H9 (cell line): ENCODE measurements around the gene OR2A1. TPM values are rescaled to one million over a fixed set of nuclear protein-coding genes. Genes with fewer than 3 reads are reported as not detected.
"Not testable (repeated sequence)": the region's sequence is repeated elsewhere in the genome, so short reads cannot be mapped to it uniquely, and the experiment has no call there.

Experiments
- DNase-seq: peaks from one replicate; pipeline ENCODE4 v3.0.0-alpha.2; 2017
- H2AFZ ChIP-seq: one replicate; pipeline ENCODE4 v1.6.1; 2013; ENCODE audit warnings: mild to moderate bottlenecking, low read length, control low read depth, moderate library complexity
- H2AK5ac ChIP-seq: 2 replicates; pipeline ENCODE4 v1.6.1; 2013; ENCODE audit warnings: low read length, control low read depth, mixed read lengths; ENCODE audit not compliant: insufficient read length
- H2BK120ac ChIP-seq: one replicate; pipeline ENCODE4 v1.6.1; 2013; ENCODE audit warnings: low read depth, mild to moderate bottlenecking, low read length, control low read depth, inconsistent platforms; ENCODE audit not compliant: poor library complexity, severe bottlenecking
- H2BK12ac ChIP-seq: 2 replicates; pipeline ENCODE4 v1.6.1; 2013; ENCODE audit warnings: low read length, control low read depth, mixed read lengths, low read depth; ENCODE audit not compliant: insufficient read length
- H2BK15ac ChIP-seq: 2 replicates; pipeline ENCODE4 v1.6.1; 2013; ENCODE audit warnings: low read depth, low read length, control low read depth
- H2BK20ac ChIP-seq: one replicate; pipeline ENCODE4 v1.6.1; 2013; ENCODE audit warnings: low read depth, mild to moderate bottlenecking, low read length, control low read depth, inconsistent platforms; ENCODE audit not compliant: poor library complexity, severe bottlenecking
- H2BK5ac ChIP-seq: 2 replicates; pipeline ENCODE4 v1.6.1; 2013; ENCODE audit warnings: low read length, control low read depth, mixed read lengths; ENCODE audit not compliant: insufficient read length
- H3K14ac ChIP-seq: 2 replicates; pipeline ENCODE4 v1.6.1; 2013; ENCODE audit warnings: low read length, control low read depth; ENCODE audit not compliant: insufficient read depth
- H3K18ac ChIP-seq: 2 replicates; pipeline ENCODE4 v1.6.1; 2013; ENCODE audit warnings: low read depth, mild to moderate bottlenecking, mixed read lengths, low read length, control low read depth; ENCODE audit not compliant: insufficient read length
- H3K23ac ChIP-seq: 2 replicates; pipeline ENCODE4 v1.6.1; 2013; ENCODE audit warnings: low read length, control low read depth, mixed read lengths, low read depth; ENCODE audit not compliant: insufficient read length
- H3K23me2 ChIP-seq: 2 replicates; pipeline ENCODE4 v1.6.1; 2013; ENCODE audit warnings: low read depth, mild to moderate bottlenecking, mixed read lengths, low read length, control low read depth; ENCODE audit not compliant: insufficient read length, poor library complexity, severe bottlenecking
- H3K27ac ChIP-seq: 2 replicates; pipeline ENCODE4 v1.5.1; 2013; ENCODE audit warnings: low read length, control low read depth, mixed read lengths, low read depth; ENCODE audit not compliant: insufficient read length
- H3K27me3 ChIP-seq: 2 replicates; pipeline ENCODE4 v1.6.1; 2013; ENCODE audit warnings: low read length, control low read depth, inconsistent platforms; ENCODE audit not compliant: insufficient read depth
- H3K4ac ChIP-seq: 2 replicates; pipeline ENCODE4 v1.6.1; 2013; ENCODE audit warnings: low read depth, mild to moderate bottlenecking, control low read depth, inconsistent platforms, low read length, moderate library complexity
- H3K4me1 ChIP-seq: 2 replicates; pipeline ENCODE4 v1.6.1; 2013; ENCODE audit warnings: low read length, control low read depth, inconsistent platforms; ENCODE audit not compliant: insufficient read depth
- H3K4me2 ChIP-seq: 2 replicates; pipeline ENCODE4 v1.6.1; 2013; ENCODE audit warnings: low read length, control low read depth, mixed read lengths; ENCODE audit not compliant: insufficient read length, insufficient read depth
- H3K56ac ChIP-seq: 2 replicates; pipeline ENCODE4 v1.6.1; 2013; ENCODE audit warnings: low read depth, mild to moderate bottlenecking, mixed read lengths, low read length, control low read depth; ENCODE audit not compliant: insufficient read length
- H3K79me1 ChIP-seq: 2 replicates; pipeline ENCODE4 v1.6.1; 2013; ENCODE audit warnings: low read depth, mild to moderate bottlenecking, moderate library complexity, low read length, control low read depth, inconsistent platforms; ENCODE audit not compliant: insufficient read depth, poor library complexity, severe bottlenecking
- H3K79me2 ChIP-seq: 2 replicates; pipeline ENCODE4 v1.6.1; 2013; ENCODE audit warnings: low read length, control low read depth, inconsistent platforms; ENCODE audit not compliant: insufficient read depth
- H3K9ac ChIP-seq: 2 replicates; pipeline ENCODE4 v1.6.1; 2013; ENCODE audit warnings: low read length, control low read depth, mixed read lengths; ENCODE audit not compliant: insufficient read length; ENCODE audit errors: extremely low read depth
- H3K9me3 ChIP-seq: one replicate; pipeline ENCODE4 v1.6.1; 2013; ENCODE audit warnings: low read depth, low read length, inconsistent platforms; ENCODE audit not compliant: control insufficient read depth
- H3T11ph ChIP-seq: one replicate; pipeline ENCODE4 v1.6.1; 2013; ENCODE audit warnings: mild to moderate bottlenecking, low read length, control low read depth, inconsistent platforms
- H4K20me1 ChIP-seq: one replicate; pipeline ENCODE4 v1.6.1; 2013; ENCODE audit not compliant: control insufficient read depth, insufficient read length, insufficient read depth
- H4K5ac ChIP-seq: 2 replicates; pipeline ENCODE4 v1.6.1; 2013; ENCODE audit warnings: low read depth, mild to moderate bottlenecking, mixed read lengths, low read length, control low read depth; ENCODE audit not compliant: insufficient read length
- H4K8ac ChIP-seq: replicated peaks from 2 replicates; pipeline ENCODE4 v1.6.1; 2013; ENCODE audit warnings: low read length, control low read depth, mixed read lengths, low read depth; ENCODE audit not compliant: insufficient read length
- H4K91ac ChIP-seq: 2 replicates; pipeline ENCODE4 v1.6.1; 2013; ENCODE audit warnings: low read depth, mild to moderate bottlenecking, moderate library complexity, mixed read lengths, low read length, control low read depth; ENCODE audit not compliant: insufficient read length
- H3K27ac Mint-ChIP-seq, 3 experiments: 2 replicates in 2 of 3; 3 replicates in 1 of 3; pipeline ENCODE4 v1.8.0; 2020 to 2021; ENCODE audit warnings: mixed read lengths in 3 of 3, mild to moderate bottlenecking in 1 of 3, moderate library complexity in 1 of 3
- H3K27me3 Mint-ChIP-seq: 2 replicates; pipeline ENCODE4 v1.8.0; 2021; ENCODE audit warnings: low read depth, mild to moderate bottlenecking, moderate library complexity, mixed read lengths
- H3K36me3 Mint-ChIP-seq, 3 experiments: 2 replicates in 2 of 3; 3 replicates in 1 of 3; pipeline ENCODE4 v1.8.0; 2020 to 2021; ENCODE audit warnings: low read depth in 3 of 3, mixed read lengths in 3 of 3; ENCODE audit not compliant: insufficient read depth in 1 of 3
- H3K4me1 Mint-ChIP-seq, 2 experiments: 2 replicates each; pipeline ENCODE4 v1.8.0; 2020; ENCODE audit warnings: mixed read lengths in 2 of 2
- H3K4me3 Mint-ChIP-seq, 2 experiments: 2 replicates in 1 of 2; 3 replicates in 1 of 2; pipeline ENCODE4 v1.8.0; 2020 to 2021; ENCODE audit warnings: mild to moderate bottlenecking in 2 of 2, mixed read lengths in 2 of 2, moderate library complexity in 1 of 2
- H3K9me3 Mint-ChIP-seq, 2 experiments: 2 replicates in 1 of 2; 3 replicates in 1 of 2; pipeline ENCODE4 v1.8.0; 2020; ENCODE audit warnings: mild to moderate bottlenecking in 2 of 2, mixed read lengths in 2 of 2, moderate library complexity in 1 of 2
- WGBS: extraction: QIAGEN DNeasy Blood & Tissue Kit; methylation state at CpG from one replicate; pipeline ENCODE4 v1.1.7; 2013; ENCODE audit warnings: missing lambda C conversion rate, low lambda C conversion rate, mixed read lengths; ENCODE audit not compliant: insufficient read length; ENCODE audit errors: extremely low coverage; 5-methylcytosine and 5-hydroxymethylcytosine counted together
- total RNA-seq: library from RNA; stranded (reverse); gene quantifications from 2 replicates; pipeline ENCODE4 v1.2.1, GENCODE V29; 2021

Gene OR2A1
- total RNA-seq, 1 experiment from 2014 or later, result not detected

DNA sequence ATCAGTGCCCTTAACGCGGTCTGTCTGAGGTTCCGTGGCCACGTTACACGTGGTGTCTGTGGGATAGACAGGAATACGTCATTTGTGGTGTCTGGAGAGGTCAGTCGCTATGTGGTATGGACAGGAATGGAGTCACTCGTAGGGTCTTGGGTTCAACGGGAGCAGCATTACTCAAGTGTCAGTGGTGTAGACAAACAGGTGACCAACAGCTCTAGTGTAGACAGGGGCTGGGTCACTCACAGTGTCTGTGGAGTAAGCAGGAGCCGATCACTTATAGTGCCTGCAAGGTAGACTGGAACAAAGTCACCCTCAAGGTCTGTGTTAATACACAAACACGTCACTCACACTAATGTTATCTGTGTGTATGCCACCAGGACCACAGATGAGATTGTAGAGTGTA, 44.6 kb downstream of the OR2A1 start:
- WGBS, result no CpG with 5 or more reads among the region's 11 CpGs
- not testable (repeated sequence) for H2BK20ac ChIP-seq, DNase-seq

DNA sequence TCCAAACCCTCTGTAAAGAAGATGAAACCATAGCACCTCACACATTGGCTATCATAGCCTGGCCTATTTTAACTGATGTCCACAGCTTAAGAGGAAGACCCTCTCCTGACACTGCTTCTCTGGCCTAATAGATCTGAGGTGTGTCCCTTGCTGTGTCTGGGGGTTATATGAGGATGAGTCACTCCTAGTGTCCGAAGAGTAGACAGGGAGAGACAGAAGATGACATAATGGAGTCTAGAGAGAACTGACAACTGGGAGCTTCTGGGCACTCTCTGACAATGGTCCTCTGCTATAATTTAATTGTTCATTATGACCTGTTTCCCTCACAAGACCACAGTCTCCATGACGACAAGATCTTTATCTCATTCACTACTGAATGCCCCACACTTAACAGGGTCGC, 49.8 kb downstream of the OR2A1 start:
- not testable (repeated sequence) for H3K27ac Mint-ChIP-seq, H3K79me1 ChIP-seq, H3K27me3 Mint-ChIP-seq, H2AFZ ChIP-seq, H3K27ac ChIP-seq, H3K4me3 Mint-ChIP-seq, H3K27me3 ChIP-seq, H3K4me2 ChIP-seq, H3K4me1 Mint-ChIP-seq, H3K4ac ChIP-seq, H2BK20ac ChIP-seq, H4K91ac ChIP-seq, H3K9ac ChIP-seq, H3K56ac ChIP-seq, H3K23me2 ChIP-seq, H2BK12ac ChIP-seq, H2AK5ac ChIP-seq, H3K36me3 Mint-ChIP-seq, DNase-seq, H2BK5ac ChIP-seq, H2BK120ac ChIP-seq, H3K79me2 ChIP-seq, H4K20me1 ChIP-seq, H3K9me3 Mint-ChIP-seq, H3K9me3 ChIP-seq, H3K23ac ChIP-seq, H3K4me1 ChIP-seq, H3K14ac ChIP-seq, H4K5ac ChIP-seq, H4K8ac ChIP-seq, H3T11ph ChIP-seq, H3K18ac ChIP-seq, H2BK15ac ChIP-seq
- no CpG with 5 or more reads among the region's 3 CpGs for WGBS

More for the DNA sequence above, 44.6 kb downstream of the OR2A1 start:
- H3K18ac ChIP-seq, H3K27ac Mint-ChIP-seq, H4K20me1 ChIP-seq, H3K9ac ChIP-seq, H3K79me1 ChIP-seq, H4K8ac ChIP-seq, H3K23me2 ChIP-seq, H3K27me3 ChIP-seq, H3T11ph ChIP-seq, H3K9me3 ChIP-seq, H3K4me1 ChIP-seq, H2AK5ac ChIP-seq, H2AFZ ChIP-seq, H3K4ac ChIP-seq, H3K36me3 Mint-ChIP-seq, H3K56ac ChIP-seq, H3K27ac ChIP-seq, H3K23ac ChIP-seq, H3K27me3 Mint-ChIP-seq, H2BK15ac ChIP-seq, H2BK12ac ChIP-seq, H4K5ac ChIP-seq, H4K91ac ChIP-seq, H3K79me2 ChIP-seq, H2BK120ac ChIP-seq, H3K4me3 Mint-ChIP-seq, H3K4me2 ChIP-seq, H3K14ac ChIP-seq, H3K9me3 Mint-ChIP-seq, H2BK5ac ChIP-seq: not testable (repeated sequence)
- H3K4me1 Mint-ChIP-seq, result peaks cover 6 to 10% of the 10 kb centered on the region in 2 experiments
